Stimulated activated CD4-positive, alpha-beta T cell treated with anti-CD3 and anti-CD28 coated beads, Interleukin-1b, Interleukin-23, amount 100 ng/mL, for 4 hours (primary cell): ENCODE data around the gene KLHL3.

ENCODE experiments used
- DNase-seq, 2 donors: peaks; one replicate each; pipeline ENCODE4 v3.0.0-alpha.2; 2020; ENCODE audit warnings: low read depth in 2 of 2

The KLHL3 gene

DNA sequence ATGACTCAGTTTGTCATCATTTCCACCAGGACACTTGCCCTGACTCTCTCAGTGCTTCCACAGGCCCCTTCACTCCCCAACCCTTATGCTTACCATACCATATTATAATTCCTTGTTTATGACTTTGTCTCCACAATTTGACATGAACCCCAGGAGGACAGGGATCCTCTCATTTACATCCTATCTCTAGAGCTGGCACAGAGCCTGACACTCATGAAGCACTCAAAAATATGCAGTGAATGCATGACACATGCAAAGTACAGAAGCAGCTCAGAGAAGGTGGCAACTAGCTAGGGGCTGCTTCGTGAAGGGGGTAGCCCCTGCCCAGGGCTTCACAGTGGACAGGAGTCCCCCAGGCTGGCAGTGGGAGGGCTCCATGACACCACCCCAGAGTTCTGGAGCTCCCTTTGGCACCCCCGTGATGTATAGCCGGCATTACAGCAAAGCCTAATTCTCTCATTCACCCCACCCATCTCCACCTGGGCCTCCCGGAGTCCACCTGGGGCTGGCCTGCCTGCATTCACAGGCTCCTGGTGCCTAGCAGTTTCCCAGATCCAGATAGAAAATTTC, 124.8 kb downstream of the KLHL3 start:
- DNase-seq = no peak

DNA sequence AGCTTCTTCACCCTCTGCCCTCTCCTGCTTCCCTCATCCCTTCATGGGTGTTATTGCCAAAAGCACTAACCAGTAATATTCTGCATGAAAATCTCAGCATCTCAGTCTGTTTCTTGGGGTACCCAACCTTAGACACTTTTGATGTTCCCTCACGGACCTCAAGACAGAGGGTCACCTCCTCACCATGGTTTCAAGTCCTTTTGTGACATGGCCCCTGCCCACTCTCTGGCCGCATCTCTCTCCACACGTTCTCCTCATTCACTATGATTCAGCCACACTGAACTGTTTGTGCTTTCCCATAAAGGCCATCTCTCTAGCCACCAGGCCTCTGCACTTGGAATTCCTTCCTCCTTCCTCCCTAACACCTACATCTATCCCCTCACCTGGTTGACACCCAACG, 125.3 kb downstream of the KLHL3 start:
- DNase-seq = no peak

DNA sequence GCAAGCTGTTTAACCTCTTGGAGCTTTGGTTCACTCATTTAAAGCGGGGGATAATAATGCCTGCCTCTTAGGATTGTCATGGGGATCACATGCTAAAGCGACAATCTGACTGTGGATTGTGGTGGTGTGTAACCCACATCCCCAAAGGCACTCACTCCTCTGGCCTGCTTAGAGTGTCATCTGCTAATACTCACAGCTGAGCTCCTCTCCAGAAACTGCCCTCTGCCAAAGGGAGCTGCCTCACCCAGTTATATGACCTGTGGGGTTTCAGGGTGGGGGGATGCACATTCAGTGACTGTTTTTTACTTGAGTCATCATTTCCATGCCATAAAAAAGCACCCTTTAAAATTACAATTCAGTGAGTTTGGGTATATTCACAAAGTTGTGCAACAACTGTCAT, 126.8 kb downstream of the KLHL3 start:
- no peak for DNase-seq

DNA sequence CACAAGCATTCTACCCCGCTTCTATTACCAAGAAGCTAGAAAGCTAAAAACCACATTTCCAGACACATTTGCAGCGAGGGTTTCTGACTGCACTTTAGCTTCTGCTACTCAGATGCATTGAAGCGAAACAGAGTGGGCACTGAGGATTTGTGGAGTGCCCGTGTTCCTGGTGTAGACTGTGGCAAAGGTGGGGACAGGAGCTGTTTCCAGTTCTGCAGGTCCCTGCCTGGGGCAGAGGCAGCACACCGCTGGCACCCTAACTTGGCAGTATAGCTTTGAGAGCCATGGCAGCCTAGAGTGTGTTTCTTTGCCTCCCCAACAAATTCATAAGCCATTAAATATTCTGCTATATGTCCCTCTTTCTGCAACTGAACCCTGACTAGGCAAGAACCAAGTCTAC, 128.1 kb downstream of the KLHL3 start:
- DNase-seq = no peak

DNA sequence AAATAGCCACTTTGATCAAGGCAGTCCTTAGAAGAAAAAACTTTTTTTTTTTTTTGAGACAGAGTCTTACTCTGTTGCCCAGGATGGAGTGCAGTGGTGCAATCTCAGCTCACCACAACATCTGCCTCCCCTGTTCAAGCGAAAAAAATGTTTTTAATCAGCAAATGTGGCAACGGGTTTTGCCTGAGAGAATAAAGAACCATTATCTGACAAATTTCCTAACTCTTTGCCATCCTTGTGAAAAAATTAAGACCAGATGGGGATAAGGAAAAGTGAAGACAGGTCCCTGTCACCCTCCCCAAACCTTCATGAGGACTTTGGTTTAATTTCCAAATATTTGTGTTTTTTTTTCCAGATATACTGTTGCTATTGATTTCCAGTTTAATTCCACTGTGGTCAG, 129.5 kb downstream of the KLHL3 start:
- DNase-seq = no peak

DNA sequence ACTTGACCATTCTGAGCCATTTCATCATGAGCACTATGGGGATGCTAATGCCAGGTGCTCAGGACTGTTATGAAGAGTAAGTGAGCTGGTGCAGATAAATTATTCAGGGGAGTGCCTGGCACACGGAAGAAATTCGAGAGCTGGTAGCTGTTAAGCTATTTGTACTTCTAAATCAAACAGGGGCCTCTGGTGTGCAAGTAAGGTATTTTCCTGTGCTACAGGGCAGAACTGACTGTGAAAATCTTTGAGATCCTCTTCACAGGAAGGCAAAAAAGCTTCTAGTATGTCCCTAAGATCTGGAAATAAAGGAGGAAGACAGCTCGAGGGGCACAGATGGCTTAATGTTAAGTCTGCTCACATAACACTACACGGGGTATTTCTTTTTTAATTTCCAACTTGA, 130.5 kb downstream of the KLHL3 start:
- no peak for DNase-seq

DNA sequence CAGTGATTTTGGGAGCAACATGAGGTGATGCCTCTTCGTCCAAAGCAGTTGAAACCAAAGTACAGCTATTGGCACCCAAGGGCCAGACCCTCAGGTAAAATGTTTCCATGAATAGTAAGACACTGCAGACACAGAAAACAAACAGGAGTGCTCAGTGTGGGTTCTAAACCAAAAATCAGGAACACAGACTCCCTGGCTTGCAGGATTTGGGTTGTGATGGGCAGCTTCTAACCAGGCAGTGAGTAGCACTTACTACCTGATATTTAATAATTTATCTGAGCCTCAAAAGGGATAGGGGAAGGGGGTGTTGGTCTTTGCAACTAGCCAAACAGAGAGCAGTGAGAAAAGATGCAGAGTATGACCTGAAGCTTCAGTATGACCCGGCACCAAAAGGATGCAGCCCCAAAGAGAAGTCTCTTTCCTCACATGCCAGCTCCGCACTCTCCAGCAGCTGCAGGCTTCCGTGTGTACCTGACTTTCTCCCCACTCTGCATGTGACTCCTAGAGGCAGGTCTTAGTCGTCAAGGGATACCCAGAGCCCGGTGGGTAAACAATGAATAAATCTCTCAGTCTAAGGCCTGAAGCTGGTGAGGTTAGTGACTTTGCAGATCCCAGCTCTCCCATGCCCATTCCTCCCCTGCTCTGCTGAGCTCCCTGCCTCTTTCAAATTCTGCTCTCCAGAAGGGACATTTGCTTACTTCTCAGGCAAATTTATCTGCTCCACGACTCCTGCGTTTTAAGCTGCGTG, 131.4 kb downstream of the KLHL3 start:
- DNase-seq = no peak

DNA sequence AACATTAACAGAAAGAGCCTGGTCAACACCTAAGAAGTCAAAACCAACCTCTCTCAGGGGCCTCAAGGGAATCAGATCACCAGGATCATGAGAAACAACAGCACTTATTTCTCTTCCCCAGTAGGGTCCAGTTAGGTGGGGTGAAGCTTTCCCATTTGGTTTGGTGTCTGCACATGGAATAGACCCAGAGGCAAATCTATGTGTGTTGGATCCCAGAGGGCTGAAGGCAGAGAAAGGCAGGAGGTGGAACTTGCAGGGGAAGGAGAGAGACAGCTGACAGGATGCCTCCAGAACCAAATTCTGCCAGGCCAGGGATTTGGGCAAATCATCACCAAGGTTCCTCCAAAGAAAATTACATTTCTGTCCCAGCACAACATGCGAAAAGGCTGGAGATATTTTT, 132.0 kb downstream of the KLHL3 start:
- DNase-seq = no peak

DNA sequence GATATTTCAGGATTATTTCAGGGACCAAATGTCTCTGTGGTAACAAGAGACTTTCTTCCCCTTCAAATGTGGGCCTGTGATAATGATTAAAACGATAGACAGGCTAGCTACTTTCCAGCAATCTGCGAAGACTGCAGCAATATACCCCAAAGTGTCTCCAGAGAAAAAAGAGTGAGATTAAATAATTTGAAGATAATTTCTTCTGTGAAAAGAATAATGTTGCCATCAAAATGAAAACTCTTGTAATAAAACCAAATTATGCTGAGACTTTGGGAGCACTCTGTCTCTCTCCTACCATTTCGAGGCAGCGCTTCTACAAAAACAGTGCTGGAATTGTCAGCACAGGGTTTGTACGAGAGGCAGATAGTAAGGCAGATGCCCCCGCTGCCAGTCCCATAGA, 132.5 kb downstream of the KLHL3 start:
- DNase-seq = no peak

DNA sequence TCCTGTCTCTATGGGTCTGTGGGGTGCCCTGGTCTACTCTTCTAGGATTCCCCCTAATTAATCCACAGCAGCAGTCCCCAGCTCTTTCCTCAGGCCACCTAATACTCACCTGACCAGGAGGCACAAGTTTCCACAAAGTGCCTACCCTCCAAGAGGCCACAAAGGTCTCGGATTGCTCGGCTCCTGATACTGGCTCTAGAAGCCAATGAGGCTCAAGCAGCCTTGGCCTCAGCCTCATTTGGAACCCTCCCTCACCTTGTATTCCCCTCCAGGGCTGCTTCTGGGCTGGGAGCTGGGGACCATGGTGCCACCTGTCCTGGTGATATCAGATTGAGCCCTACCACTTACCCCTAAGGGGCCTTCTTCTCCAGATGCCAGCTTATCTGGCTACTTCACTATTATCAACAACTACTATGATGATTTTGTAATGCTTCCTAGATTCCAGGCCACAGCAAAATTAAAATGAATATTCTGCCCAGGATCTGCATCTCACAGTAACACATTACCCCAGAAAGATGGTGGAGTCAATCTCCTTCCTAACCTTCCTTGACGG, 133.1 kb downstream of the KLHL3 start:
- no peak for DNase-seq

DNA sequence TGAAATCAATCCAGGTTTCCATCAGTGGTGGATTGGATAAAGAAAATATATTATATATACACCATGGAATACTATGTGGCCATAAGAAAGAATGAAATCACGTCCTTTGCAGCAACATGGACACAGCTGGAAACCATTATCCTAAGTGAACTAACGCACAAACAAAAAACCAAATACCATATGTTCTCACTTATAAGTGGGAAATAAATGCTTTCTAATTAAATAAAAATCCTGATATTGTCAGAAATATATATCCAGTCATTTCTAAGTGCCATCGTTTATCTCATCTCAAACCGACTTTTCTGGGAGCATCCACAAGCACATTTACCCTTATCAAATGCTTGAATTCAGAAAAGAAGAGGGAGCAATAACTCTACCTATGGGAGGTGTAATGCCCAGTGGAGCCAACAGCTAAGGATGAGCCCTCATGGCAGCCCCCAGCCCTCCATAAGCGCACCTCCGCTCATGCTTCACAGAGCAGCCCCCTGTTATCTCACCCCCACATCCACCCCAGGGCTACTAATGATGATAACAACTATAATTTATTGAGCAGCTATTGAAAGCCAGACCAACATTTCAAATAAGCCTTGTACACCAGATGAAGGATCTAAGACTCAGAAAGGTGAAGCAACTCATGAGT, 135.0 kb downstream of the KLHL3 start:
- DNase-seq = no peak

DNA sequence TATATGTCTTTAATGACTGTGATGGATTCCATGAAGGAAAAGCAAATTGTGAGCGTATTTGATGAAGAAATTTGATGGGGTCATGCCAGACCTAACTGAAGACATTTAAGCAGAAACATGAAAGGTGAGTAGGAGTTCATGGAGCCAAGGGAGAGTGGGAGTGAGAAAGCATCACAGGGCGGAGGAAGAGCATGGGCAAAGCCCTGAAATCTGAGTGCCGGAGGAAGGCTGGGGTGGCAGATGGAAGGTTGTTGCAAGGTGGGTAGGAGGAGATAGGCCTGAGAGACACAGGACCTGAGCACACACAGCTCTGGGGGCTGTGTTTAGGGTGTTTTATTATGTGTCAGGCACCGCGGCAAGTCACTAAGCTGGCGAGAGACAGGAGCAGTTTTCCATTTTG, 136.4 kb downstream of the KLHL3 start:
- DNase-seq = no peak

DNA sequence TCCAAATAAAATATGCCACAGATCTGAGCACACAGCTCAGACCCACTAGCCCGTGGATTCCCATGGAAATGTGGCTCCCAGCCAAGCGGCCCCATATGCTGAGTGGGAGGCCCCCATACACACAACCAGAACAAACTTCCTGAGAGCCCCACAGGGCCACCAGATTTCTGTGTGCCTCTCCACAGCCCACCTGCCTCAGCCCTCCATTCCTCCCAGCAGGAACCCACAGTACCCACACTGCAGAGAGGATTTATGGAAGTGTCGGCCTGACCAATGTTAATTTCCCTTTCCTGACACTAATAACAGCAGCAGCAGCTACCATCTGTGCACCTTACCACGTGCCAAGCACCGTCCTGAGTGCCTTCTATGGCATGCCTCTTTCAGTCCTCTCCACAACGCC, 137.5 kb downstream of the KLHL3 start:
- DNase-seq = no peak

DNA sequence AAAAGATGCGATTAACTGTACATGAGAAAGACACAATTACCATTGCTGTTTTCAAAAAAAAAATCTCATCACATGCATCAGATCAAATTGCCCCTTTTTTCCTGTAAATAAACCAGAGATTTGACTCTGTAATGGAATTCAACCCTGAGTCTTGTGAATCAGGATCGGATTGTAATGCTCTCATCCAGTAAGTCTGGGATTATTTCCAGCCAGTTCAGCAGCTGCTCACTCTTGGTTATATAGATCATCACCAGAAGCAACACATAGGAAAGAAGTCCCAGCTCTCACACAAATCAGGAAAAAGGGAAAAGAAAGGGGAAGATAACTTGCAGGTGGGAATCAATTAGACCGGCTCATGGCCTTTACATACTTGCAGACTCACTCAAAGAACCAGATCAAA, 138.9 kb downstream of the KLHL3 start:
- DNase-seq = no peak

DNA sequence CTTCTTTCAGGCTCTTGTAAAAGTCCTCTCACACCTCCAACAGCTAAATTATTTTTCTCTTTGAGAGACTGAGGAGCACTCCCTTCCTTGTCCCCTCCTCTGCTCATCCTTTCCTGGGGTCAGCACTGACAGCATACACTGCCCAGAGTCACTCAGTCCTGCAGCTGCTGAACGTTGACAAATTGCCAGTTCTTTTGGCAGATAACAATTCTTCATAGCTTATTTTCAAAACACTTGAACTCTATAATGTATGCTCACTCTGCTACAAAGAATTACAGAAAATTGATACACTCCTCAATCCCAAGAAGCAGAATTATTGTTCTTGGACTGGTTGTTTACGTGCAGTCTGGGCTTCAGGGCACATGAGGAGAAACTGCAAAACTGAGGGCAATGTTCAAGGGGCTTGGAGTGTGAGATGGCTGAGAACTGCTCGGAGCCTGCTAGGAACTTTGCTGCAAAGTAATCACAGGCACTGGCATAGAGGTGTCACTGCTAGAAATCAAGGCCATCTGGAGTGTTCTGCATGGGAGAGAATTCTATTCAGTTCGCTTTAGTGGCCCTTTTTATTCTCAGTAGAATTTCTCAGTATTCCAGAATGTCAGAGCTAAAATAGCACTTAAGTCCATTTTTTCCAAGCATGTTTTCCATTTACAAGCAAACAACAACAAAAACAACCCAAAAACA, 140.4 kb downstream of the KLHL3 start:
- DNase-seq = no peak

DNA sequence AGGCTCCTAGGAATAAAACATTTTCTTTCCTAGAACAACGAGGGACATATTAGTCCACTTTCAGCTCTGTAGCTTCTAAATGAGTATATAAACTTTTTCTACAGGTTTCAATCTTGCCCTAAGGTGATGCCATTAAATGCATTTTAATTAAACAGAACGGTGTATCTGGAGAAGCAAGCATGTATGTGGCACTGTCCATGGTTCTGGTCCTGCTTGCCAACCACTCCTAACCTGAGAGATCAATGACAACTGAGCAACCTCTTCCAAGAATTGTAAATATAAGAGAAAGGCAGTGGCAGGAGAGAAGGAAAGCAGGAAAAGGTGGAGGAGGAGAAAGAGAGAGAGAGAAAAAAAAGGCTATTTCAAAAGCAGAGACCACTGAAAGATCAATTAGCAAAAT, 141.2 kb downstream of the KLHL3 start:
- DNase-seq = no peak

DNA sequence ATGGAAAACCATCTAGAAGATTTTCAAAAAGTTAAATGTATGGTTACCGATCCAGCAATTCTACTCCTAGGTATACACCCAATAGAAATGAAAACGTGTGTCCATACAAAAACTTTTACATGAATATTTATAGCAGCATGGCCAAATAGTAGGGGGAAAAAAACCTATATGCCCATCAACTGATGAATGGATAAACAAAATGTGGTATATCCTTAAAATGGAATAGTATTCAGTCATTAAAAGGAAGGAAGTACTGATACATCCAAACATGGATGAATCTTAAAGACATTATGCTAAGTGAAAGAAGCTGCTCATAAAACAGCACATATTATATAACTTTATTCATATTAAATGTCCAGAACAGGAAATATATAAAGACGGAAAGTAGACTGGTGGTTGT, 143.6 kb downstream of the KLHL3 start:
- DNase-seq = no peak

DNA sequence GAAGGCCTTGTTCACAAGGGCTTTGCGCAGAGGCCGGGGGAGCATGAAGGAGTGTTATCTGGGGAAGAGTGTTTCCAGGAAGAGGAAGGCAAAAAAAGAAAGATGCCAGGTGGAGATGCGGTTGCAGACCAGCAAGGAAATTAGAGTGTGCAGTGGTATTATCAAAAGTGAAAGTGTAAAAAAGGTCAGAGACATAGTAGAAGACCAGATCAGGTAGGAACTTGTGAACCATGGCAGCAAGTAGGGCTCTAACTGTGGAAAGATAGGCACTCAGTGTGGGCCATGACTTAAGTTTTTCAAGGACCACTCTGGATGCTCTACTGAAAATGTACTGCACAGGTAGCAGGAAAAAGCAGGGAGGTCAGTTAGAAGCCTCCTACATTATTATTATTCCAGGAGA, 146.7 kb downstream of the KLHL3 start:
- DNase-seq = no peak

DNA sequence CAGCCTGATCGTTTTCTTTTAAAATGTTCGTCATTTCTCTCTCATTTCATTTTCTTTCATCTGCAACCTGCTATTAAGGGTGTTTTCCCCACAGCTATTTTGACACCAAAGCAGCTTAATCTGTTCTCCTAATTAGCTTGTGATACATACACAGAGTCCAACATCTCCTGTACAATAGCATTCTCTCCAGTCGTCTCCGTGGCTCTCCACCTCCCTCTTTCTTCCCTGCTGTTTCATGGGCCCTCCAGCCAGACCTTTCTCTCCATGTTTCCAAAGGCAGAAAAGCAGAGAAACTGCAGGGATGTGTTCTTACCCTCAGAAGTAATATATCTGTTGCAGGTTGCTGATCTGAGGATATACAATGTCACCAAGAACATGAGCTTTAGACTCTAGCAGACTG, 148.0 kb downstream of the KLHL3 start:
- DNase-seq = no peak

DNA sequence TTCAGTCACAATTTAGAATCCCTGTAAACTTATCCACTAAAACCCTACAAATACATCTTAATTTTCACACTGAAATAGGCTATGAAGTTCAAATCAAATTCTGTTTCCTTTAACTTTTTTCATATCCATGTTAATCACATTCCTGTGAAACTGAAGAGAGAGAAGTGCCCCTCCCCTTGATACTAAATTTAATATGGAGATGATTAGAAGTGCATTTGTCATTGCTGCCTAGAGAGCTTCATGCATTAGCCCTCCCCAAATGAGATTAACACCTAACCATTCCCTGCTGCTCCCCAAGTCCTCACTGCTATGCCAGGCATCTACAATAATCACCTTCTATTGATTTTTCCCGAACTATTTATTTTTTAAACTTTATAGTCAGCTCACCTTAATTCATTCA, 151.6 kb downstream of the KLHL3 start:
- DNase-seq = no peak

DNA sequence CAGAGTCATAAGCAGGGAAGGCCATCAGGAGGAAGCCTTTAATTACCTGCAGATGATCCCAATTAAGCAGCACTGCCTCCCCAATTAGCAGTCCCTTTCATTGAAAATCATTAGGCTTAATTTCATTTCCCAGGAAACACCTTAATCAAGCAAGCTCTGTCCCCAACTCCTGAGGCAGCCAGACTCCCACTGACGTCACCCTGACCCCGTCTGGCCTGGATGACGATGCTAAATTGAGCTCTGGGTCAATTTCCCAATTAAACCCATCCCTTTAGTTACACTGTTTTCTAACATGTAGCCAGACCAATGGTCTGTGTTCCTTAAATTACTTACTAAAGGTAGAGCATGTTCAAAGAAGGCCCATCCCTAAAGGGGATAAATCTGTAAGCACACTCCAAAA, 152.8 kb downstream of the KLHL3 start:
- no peak for DNase-seq

DNA sequence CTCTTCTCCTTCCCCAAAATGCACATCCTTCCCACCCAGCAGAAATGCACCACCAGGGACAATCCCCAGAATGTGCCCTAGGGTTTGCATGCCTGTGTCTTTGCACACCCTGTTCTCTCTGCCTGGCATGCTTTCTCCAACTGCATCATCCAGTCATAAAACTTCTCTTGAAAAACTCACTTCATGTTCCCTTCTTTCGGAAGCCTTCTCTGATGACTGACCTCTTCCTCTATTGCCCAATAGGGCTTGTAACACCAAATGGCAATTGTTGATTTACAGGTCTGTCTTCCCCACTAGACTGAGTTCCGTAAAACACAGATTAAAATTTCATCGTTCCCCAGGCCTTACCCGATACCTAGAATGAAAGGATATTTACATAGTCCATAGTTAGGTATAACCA, 153.7 kb downstream of the KLHL3 start:
- DNase-seq = no peak

DNA sequence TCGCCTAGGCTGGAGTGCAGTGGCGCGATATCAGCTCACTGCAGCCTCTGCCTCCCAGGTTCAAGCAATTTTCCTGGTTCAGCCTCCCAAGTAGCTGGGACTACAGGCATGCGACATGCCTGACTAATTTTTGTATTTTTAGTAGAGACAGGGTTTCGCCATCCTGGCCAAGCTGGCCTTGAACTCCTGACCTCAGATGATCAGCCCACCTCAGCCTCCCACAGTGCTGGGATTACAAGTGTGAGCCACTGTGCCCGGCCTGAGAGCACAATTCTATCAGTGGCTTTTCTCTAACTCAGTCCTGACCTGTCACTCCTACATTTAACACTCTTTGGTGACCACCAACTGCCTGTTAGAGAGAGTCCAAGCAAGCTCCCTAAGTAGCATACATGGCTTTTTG, 154.1 kb downstream of the KLHL3 start:
- no peak for DNase-seq
